ENCODE measurements around the gene LDLR.
"Not testable (repeated sequence)": the region's sequence is repeated elsewhere in the genome, so short reads cannot be mapped to it uniquely, and the experiment has no call there.

Gene LDLR

DNA sequence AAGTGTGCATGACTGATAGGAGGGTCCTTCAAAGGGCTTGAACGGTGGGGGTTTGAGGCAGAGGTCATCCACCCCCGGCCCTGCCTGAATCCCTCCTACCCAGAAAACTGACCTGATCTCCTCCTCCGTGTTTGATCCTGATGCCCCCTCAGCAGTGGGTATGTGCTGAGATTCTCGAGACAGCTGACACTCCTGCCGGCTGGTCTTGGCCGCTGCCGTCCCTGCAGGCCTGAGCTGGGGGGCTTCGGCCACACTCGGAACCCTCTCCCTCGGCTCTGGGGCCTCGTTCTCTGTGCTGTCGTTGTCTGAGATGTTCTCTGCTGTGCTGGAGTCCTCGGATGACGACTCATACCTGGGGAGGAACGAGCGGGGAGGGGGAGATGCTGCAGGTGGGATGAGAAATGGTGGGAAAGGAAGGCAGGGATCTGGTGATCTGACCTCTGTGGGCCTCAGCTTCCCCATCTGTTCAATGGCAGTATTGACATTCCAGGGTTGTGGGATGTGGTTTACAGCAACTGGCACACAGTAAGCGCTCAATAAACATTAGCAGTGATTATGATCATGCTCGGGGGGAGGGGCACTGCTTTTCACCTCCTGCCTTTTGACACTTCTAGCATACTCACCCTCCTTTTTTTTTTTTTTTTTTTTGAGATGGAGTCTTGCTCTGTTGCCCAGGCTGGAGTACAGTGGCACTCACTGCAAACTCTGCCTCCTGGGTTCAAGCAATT, 87.4 kb downstream of the LDLR start:
- DNase-seq: no peak

DNA sequence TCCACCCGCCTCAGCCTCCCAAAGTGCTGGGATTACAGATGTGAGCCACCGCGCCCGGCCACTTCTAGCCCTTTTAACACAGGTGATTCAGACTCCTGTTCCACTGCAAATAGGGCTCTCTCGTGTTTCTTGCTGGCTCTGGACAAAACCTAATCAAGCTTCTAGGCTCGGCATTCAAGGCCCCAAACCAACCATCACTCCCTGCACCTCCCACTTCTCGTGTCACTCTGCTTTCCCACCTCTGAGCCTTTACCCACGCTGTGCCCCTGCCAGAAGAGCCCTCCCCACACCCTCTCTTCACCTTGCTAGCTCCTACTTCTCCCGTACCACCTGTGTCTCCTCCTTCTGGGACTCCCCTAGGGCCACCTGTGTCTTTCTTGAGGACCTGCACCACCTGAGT, 88.3 kb downstream of the LDLR start:
- DNase-seq: no peak

DNA sequence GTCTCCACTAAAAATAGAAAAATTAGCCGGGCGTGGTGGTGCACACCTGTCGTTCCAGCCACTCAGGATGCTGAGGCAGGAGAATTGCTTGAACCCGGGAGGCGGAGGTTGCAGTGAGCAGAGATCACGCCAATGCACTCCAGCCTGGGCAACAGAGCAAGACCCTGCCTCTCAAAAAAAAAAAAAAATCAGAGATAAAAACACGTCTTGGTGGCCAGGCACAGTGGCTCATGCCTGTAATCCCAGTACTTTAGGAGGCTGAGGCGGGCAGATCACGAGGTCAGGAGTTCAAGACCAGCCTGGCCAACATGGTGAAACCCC, 89.8 kb downstream of the LDLR start:
- not testable (repeated sequence) for DNase-seq

DNA sequence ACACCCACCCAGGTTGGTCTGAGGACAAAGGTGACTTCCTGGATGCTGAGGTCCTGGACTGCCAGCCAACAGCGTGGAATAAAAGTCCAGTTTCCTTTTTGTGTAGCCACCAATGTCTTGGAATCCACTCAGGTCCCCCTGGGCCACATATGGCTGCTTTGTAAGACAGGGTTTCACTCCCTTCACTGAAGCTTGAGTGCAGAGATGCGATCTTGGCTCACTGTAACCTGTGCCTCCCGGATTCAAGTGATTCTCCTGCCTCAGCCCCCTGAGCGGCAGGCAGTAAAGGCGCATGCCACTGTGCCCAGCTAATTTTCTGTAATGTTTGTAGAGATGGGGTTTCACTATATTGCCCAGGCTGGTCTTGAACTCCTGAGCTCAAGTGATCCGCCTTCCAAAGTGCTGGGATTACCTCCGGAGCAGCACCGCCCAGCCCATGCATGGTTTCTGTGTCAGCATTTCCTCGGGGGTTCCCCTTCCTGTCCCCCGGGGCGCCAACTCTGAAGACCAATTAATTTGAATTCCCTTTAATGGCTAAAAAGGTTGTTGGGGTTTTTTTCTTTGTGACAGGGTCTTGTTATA, 90.5 kb downstream of the LDLR start:
- DNase-seq: no peak

DNA sequence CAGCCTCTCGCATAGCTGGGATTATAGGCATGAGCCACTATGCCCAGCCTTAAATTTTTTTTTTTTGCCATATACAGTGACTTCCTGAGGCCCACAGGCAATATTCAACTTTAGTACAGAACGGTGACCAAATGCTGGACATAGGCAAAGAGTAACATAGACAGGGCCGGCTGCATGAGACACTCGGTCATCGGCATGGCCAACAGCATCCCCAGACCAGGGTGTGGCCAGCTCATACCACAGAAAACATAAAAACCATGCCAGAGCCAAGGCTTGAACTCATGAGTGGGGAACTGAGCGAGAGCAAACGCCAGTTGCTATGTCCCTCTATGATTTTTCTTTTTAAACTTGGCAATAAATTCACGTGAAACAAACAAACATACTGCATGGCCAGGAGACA, 91.1 kb downstream of the LDLR start:
- DNase-seq: no peak

DNA sequence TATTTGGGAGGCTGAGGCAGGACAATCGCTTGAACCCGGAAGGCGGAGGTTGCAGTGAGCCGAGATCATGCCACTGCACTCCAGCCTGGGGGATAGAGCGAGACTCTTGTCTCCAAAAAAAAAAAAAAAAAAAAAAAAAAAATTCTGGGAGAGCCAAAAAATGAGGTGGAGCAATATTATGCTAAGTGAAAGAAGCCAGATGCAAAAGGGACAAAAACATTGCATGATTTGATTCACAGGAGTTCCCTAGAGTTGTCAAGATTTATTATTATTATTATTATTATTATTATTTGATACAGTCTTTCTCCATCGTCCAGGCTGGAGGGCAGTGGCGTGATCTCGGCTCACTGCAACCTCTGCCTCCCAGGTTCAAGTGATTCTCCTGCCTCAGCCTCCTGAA, 91.7 kb downstream of the LDLR start:
- not testable (repeated sequence) for DNase-seq

DNA sequence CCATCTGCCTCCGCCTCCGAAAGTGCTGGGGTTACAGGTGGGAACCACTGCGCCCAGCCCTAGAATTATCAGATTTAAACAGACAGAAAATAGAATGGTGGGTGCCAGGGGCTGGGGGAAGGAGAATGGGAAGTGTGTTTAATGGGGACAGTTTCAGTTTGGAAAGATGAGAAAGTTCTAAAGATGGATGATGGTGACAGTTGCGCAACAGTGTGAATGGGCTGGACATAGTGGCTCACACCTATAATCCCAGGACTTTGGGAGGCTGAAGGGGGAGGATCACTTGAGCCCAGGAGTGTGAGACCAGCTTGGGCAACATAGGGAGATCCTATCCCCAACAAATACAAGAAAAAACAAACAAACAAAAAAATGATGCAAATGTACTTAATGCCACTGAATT, 92.2 kb downstream of the LDLR start:
- no peak for DNase-seq

All from NCI-H82 (cell line).